ENCODE measurements around the gene OR5H1.

DNA sequence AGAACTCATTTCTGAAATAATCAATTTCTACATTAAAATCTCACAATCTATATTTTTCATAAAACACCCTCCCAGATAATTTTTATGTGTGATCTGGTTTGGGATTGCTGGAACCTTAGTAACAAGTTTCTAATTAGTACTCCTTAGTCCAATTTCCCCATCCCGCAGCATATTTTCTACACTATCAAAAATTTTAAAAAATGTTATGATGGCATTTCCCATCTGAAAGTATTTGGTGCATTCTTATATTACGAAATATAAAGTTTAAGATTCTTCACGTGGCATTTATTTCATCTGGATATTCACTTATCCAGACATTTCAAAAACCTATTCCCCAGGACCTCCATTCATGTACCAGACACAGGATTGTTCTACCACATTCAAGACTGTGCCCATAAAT is 18.2 kb downstream of the OR5H1 start:
- TF ChIP-seq, protein P1, sequence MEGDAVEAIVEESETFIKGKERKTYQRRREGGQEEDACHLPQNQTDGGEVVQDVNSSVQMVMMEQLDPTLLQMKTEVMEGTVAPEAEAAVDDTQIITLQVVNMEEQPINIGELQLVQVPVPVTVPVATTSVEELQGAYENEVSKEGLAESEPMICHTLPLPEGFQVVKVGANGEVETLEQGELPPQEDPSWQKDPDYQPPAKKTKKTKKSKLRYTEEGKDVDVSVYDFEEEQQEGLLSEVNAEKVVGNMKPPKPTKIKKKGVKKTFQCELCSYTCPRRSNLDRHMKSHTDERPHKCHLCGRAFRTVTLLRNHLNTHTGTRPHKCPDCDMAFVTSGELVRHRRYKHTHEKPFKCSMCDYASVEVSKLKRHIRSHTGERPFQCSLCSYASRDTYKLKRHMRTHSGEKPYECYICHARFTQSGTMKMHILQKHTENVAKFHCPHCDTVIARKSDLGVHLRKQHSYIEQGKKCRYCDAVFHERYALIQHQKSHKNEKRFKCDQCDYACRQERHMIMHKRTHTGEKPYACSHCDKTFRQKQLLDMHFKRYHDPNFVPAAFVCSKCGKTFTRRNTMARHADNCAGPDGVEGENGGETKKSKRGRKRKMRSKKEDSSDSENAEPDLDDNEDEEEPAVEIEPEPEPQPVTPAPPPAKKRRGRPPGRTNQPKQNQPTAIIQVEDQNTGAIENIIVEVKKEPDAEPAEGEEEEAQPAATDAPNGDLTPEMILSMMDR (IDR thresholded peaks at IDR 0.05): no peak
- TF ChIP-seq POLR2A (IDR thresholded peaks at IDR 0.05): no peak

Data from vagina (tissue), 2 donors.